ENCODE results near the gene PHACTR2. TPM values are rescaled to one million over a fixed set of nuclear protein-coding genes. Genes with fewer than 3 reads are reported as not detected.
"Not testable (repeated sequence)": the region's sequence is repeated elsewhere in the genome, so short reads cannot be mapped to it uniquely, and the experiment has no call there.

Gene PHACTR2
- total and polyA plus RNA-seq, 10 of the 15 experiments (the other 5 are each of a cell fraction or from before 2014, with no cell fraction given): 1.4 to 19.1 (median 5.3) TPM

DNA sequence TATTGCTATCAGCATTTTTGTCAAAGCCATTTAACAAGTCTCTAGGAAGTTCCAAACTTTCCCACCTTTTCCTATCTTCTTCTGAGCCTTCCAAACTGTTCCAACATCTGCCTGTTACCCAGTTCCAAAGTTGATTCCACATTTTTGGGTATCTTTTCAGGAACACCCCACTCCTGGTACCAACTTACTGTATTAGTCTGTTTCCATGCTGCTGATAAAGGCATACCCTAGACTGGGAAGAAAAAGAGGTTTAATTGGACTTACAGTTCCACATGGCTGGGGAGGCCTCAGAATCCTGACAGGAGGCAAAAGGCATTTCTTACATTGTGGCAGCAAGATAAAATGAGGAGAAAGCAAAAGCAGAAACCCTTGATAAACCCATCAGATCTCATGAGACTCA lies 108.6 kb downstream of the PHACTR2 start:
- H3K79me2 ChIP-seq (ENCODE audit: control insufficient read depth, insufficient read depth, low read length); H3K36me3 ChIP-seq (ENCODE audit: control insufficient read depth in 2 of 2, insufficient read depth in 2 of 2, low read length in 1 of 2); H3K4me3 ChIP-seq; ATAC-seq; H3K9me3 ChIP-seq (replicated peaks; ENCODE audit: control insufficient read depth, insufficient read depth, low read length); CTCF ChIA-PET; H3K27me3 ChIP-seq (replicated peaks in 1 of 2; ENCODE audit: control insufficient read depth in 2 of 2, insufficient read depth in 2 of 2, low read length in 1 of 2); H2AFZ ChIP-seq (ENCODE audit: control insufficient read depth, low read depth, low read length); H4K20me1 ChIP-seq (ENCODE audit: control insufficient read depth, insufficient read depth); BruUV-seq (replicated peaks); SMC1A ChIA-PET (ENCODE audit: uncharacterized antibody, unreplicated experiment); H3K9ac ChIP-seq (ENCODE audit: control insufficient read depth, insufficient read depth, low read length); RAD21 ChIA-PET (ENCODE audit: unreplicated experiment); intact Hi-C loops (cut with micrococcal nuclease; ENCODE audit: unreplicated experiment); H3K27ac ChIP-seq (ENCODE audit: control insufficient read depth, insufficient read depth); FAIRE-seq; DNase-seq (ENCODE audit: low read depth, low spot score); H3K4me1 ChIP-seq (ENCODE audit: control insufficient read depth, insufficient read depth, low read length); H3K4me2 ChIP-seq (ENCODE audit: control insufficient read depth, insufficient read depth); POLR2A ChIA-PET; in situ Hi-C loops (cut with MboI): not testable (repeated sequence)

DNA sequence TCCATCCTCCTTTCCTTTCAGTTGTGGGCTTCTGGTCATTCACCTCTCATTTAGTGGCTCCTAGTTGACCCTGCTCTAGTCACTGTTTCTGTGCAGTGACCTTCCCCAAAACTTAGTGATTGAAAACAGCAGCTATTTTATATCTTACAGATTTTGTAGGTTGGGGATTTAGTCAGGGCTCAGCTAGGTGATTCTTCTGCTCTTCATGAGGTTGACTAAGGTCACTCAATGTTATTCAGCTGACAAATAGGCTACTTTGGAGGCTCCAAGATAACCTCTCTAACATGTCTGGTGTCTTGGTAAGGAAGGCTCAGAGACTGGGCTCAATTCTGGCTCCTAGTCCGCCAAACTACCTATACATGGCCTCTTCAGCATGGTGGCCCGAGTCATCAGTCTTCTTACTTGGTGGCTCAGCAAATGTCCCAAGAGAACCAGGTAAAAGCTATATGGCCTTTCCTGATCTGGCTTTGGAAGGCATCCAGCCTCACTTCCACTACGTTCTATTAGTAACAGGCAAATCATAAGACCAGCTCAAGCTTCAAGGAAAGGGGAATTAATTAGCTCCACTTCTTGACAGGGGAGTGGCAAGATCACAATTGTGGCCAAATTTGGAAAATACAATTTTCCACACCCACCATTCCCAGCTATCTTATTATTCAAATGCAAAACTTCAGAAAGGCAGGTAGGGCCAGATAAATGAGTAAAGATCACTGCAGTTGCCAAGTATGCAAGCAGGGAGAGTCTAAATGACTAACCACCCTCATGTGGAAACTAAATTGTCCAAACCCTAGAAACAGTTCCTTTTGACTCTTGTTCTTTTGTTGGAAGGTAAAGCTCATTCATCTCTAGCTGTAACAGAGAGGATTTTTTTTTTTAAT lies 114.9 kb downstream of the PHACTR2 start:
- Histone ChIP-seq H3K27ac (ENCODE audit: control insufficient read depth, insufficient read depth) (no peak overlapping the region), H3K79me2 (ENCODE audit: control insufficient read depth, insufficient read depth, low read length) (no peaks in the 10 kb centered on the region), H3K4me1 (ENCODE audit: control insufficient read depth, insufficient read depth, low read length) (no peaks in the 10 kb centered on the region), H3K36me3 (ENCODE audit: control insufficient read depth in 2 of 2, insufficient read depth in 2 of 2, low read length in 1 of 2) (no peaks in the 10 kb centered on the region), H4K20me1 (ENCODE audit: control insufficient read depth, insufficient read depth) (no peaks in the 10 kb centered on the region), H3K9me3 (replicated peaks; ENCODE audit: control insufficient read depth, insufficient read depth, low read length) (no peaks in the 10 kb centered on the region), H3K4me2 (ENCODE audit: control insufficient read depth, insufficient read depth) (no peak overlapping the region), H2AFZ (ENCODE audit: control insufficient read depth, low read depth, low read length) (no peak overlapping the region), H3K9ac (ENCODE audit: control insufficient read depth, insufficient read depth, low read length) (no peak overlapping the region), H3K27me3 (replicated peaks in 1 of 2; ENCODE audit: control insufficient read depth in 2 of 2, insufficient read depth in 2 of 2, low read length in 1 of 2) (no peaks in the 10 kb centered on the region), H3K4me3 (no peak overlapping the region)
- DNase-seq (ENCODE audit: low read depth, low spot score) (no peak), FAIRE-seq (no peak), ATAC-seq (no peak)
- ChIA-PET RAD21 (ENCODE audit: unreplicated experiment) (no interaction called here), SMC1A (ENCODE audit: uncharacterized antibody, unreplicated experiment) (interaction anchor here (1.1 kb wide), 1 partner anchor 14 kb away, joined by 4 read pairs; no protein-coding TSS in a partner anchor), POLR2A (interaction anchor here (0.5 kb wide), 1 partner anchor 385 kb away, joined by 3 read pairs; no protein-coding TSS in a partner anchor), CTCF (interaction anchor here (1.0 to 1.2 kb wide), 2 partner anchors 10 to 216 kb away, joined by 3 to 5 read pairs; no protein-coding TSS in a partner anchor)
- TF ChIP-seq NR2C1 (IDR thresholded peaks at IDR 0.05): no peak
- no peak for TF ChIP-seq CHD4 (IDR thresholded peaks at IDR 0.05)
- TF ChIP-seq TARDBP (IDR thresholded peaks at IDR 0.05; ENCODE audit: borderline replicate concordance): no peak
- no peak for TF ChIP-seq TCF3 (IDR thresholded peaks at IDR 0.05; ENCODE audit: borderline replicate concordance, insufficient read depth, low read depth, low read length)
- WGBS (ENCODE audit: insufficient coverage, insufficient replicate concordance, low lambda C conversion rate, missing lambda C conversion rate): 46% methylated on average over 3 of the region's 3 CpGs
- BruUV-seq (replicated peaks): no TSS peak
- intact Hi-C loops (cut with micrococcal nuclease; ENCODE audit: unreplicated experiment): no loop called here
- in situ Hi-C loops (cut with MboI): no loop called here
